Endodermal cell (in vitro differentiated cells): ENCODE results near the gene RAD9B. TPM values are rescaled to one million over a fixed set of nuclear protein-coding genes. Genes with fewer than 3 reads are reported as not detected.

Experiments used
- DNase-seq: peaks from one replicate; pipeline ENCODE4 v3.0.0-alpha.2; 2017
- H3K27ac ChIP-seq: 2 replicates; pipeline ENCODE4 v1.5.1; 2013; ENCODE audit warnings: mild to moderate bottlenecking, low read depth, low read length, moderate library complexity
- H3K27me3 ChIP-seq: 2 replicates; pipeline ENCODE4 v1.6.1; 2013; ENCODE audit warnings: mild to moderate bottlenecking, low read length, moderate library complexity; ENCODE audit not compliant: insufficient read depth, control insufficient read depth, poor library complexity, severe bottlenecking
- H3K36me3 ChIP-seq: 2 replicates; pipeline ENCODE4 v1.7.0; 2013; ENCODE audit warnings: mild to moderate bottlenecking, low read length, moderate library complexity; ENCODE audit not compliant: control insufficient read depth, insufficient read depth
- H3K4me1 ChIP-seq: one replicate; pipeline ENCODE4 v1.7.0; 2013; ENCODE audit warnings: low read length; ENCODE audit not compliant: control insufficient read depth, insufficient read depth
- H3K4me3 ChIP-seq: 2 replicates; pipeline ENCODE4 v1.5.1; 2013; ENCODE audit warnings: mild to moderate bottlenecking, low read length, moderate library complexity
- H3K9ac ChIP-seq: 2 replicates; pipeline ENCODE4 v1.6.1; 2013; ENCODE audit warnings: mild to moderate bottlenecking, low read length, moderate library complexity; ENCODE audit not compliant: poor library complexity, severe bottlenecking; ENCODE audit errors: extremely low read depth
- H3K9me3 ChIP-seq: 2 replicates; pipeline ENCODE4 v1.6.1; 2013; ENCODE audit warnings: mild to moderate bottlenecking, low read length, moderate library complexity; ENCODE audit not compliant: control insufficient read depth
- H3K27ac Mint-ChIP-seq: 2 replicates; pipeline ENCODE4 v1.8.0; 2020; ENCODE audit warnings: mixed read lengths
- H3K27me3 Mint-ChIP-seq: 2 replicates; pipeline ENCODE4 v1.8.0; 2021; ENCODE audit warnings: mild to moderate bottlenecking, mixed read lengths; ENCODE audit not compliant: insufficient read depth
- H3K36me3 Mint-ChIP-seq: 2 replicates; pipeline ENCODE4 v1.8.0; 2020; ENCODE audit warnings: low read depth, mixed read lengths
- H3K4me1 Mint-ChIP-seq: 2 replicates; pipeline ENCODE4 v1.8.0; 2020; ENCODE audit warnings: mixed read lengths
- H3K4me3 Mint-ChIP-seq: 2 replicates; pipeline ENCODE4 v1.8.0; 2020; ENCODE audit warnings: mild to moderate bottlenecking, moderate library complexity, mixed read lengths
- H3K9me3 Mint-ChIP-seq: 2 replicates; pipeline ENCODE4 v1.8.0; 2020; ENCODE audit warnings: mild to moderate bottlenecking, mixed read lengths
- WGBS, 2 experiments: methylation state at CpG; one replicate each; pipeline versions ENCODE4 v1.1.5 to v1.1.7; 2013; ENCODE audit warnings: missing lambda C conversion rate in 2 of 2, mixed read lengths in 1 of 2; ENCODE audit not compliant: insufficient coverage in 1 of 2, insufficient read length in 1 of 2; 5-methylcytosine and 5-hydroxymethylcytosine counted together
- total RNA-seq, 2 donors: library from RNA; stranded (reverse); fragmentation: NEBNext Ultra II Directional in 1 of 2; extraction: Animal tissue kit (Norgen Biotek cat#: 25700) in 1 of 2; gene quantifications; 2 replicates in 1 of 2; 3 replicates in 1 of 2; pipeline ENCODE4 v1.2.1, GENCODE V29; 2021
- TF ChIP-seq, protein P1 (sequence below): fragments of 200-600 bp; sonication (generic); conservative IDR thresholded peaks from 2 replicates; pipeline ENCODE4 v1.5.0; 2021; ENCODE audit warnings: antibody characterized with exemption, mild to moderate bottlenecking

The RAD9B gene
- total RNA-seq, 2 donors from 2014 or later, result 0.29 to 0.31 TPM

DNA sequence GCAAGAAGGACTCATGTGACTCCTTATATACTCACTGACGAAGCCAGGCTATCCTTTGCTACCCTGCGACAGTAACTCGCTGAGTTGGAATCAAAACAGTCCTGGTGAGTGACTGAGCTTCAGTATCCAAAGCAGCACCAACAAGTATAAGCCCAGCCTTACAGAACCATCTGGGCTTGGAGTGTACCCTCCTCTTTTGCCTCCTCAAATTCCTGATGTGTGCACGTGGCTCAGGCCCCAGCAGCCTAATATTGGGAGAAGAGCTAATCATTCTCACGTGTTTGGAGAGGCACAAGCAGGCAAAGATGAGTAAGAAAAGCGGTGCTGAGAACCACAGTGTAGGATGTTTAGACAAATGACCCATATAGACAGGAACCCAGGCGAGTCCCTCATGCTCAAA, 46.5 kb downstream of the RAD9B start:
- Mint-ChIP-seq H3K27ac (no peak overlapping the region), H3K36me3 (peaks cover 33% of the 10 kb centered on the region), H3K27me3 (no peaks in the 10 kb centered on the region), H3K9me3 (no peaks in the 10 kb centered on the region), H3K4me3 (no peak overlapping the region), H3K4me1 (peaks cover 8% of the 10 kb centered on the region)
- no peak for DNase-seq
- no peaks in the 10 kb centered on the region for H3K9me3 ChIP-seq
- no peak overlapping the region for H3K27ac ChIP-seq
- peaks cover 7% of the 10 kb centered on the region for H3K4me1 ChIP-seq
- WGBS, 2 experiments, result 90 to 100% methylated on average over 4 to 7 of the region's 7 CpGs
- peaks cover 20% of the 10 kb centered on the region for H3K36me3 ChIP-seq
- H3K4me3 ChIP-seq, result no peak overlapping the region
- no peaks in the 10 kb centered on the region for H3K27me3 ChIP-seq
- TF ChIP-seq, protein P1, sequence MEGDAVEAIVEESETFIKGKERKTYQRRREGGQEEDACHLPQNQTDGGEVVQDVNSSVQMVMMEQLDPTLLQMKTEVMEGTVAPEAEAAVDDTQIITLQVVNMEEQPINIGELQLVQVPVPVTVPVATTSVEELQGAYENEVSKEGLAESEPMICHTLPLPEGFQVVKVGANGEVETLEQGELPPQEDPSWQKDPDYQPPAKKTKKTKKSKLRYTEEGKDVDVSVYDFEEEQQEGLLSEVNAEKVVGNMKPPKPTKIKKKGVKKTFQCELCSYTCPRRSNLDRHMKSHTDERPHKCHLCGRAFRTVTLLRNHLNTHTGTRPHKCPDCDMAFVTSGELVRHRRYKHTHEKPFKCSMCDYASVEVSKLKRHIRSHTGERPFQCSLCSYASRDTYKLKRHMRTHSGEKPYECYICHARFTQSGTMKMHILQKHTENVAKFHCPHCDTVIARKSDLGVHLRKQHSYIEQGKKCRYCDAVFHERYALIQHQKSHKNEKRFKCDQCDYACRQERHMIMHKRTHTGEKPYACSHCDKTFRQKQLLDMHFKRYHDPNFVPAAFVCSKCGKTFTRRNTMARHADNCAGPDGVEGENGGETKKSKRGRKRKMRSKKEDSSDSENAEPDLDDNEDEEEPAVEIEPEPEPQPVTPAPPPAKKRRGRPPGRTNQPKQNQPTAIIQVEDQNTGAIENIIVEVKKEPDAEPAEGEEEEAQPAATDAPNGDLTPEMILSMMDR, result no peak
- no peak overlapping the region for H3K9ac ChIP-seq

DNA sequence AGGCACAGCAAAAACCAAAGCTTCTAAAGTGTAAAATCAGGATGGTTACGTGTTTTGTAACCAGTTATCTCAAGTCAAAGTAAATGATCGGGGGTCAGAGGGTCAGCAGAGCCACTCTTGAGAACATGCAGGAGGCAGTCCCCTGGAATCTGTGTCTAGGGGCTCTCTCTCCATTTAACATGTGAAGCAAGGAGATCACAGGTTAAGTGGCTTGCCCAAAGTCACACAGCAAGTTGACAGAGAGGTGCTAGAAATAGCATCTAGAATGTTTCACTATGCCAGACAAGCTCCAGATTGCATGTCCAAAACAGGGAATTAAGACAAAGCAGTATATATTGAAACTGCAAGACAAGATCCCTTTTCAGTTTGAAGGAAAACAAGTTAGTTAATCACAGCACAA, 47.6 kb downstream of the RAD9B start:
- Mint-ChIP-seq H3K4me3 (no peak overlapping the region), H3K4me1 (peaks cover 8% of the 10 kb centered on the region), H3K36me3 (peaks cover 29% of the 10 kb centered on the region), H3K9me3 (no peaks in the 10 kb centered on the region), H3K27me3 (no peaks in the 10 kb centered on the region), H3K27ac (no peak overlapping the region)
- peaks cover 7% of the 10 kb centered on the region for H3K4me1 ChIP-seq
- DNase-seq, result no peak
- TF ChIP-seq, protein P1, result no peak
- H3K9ac ChIP-seq, result no peak overlapping the region
- no peaks in the 10 kb centered on the region for H3K27me3 ChIP-seq
- no peak overlapping the region for H3K4me3 ChIP-seq
- no peaks in the 10 kb centered on the region for H3K9me3 ChIP-seq
- H3K27ac ChIP-seq, result no peak overlapping the region
- WGBS, 2 experiments, result 93 to 95% methylated on average over 2 of the region's 2 CpGs
- peaks cover 20% of the 10 kb centered on the region for H3K36me3 ChIP-seq

DNA sequence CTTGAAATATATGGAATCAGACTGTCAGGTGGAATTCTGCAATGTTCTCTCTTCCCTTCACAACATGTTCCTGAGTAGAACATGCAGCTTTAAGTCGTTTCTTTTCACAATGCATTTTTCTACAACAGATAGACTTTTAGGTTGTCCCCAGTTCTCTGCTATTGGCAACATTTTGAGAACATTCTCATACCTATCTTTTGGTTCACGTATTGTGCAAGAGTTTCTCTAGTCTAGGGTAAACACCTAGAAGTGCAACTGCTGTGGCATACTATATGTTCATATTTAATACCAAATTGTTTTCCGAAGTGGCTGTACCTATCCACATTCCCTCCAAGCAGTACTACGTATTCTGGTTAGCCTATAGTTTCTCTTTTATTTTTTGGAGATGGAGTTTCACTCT, 48.9 kb downstream of the RAD9B start:
- Histone ChIP-seq H3K9ac (no peak overlapping the region), H3K4me1 (peaks cover 7% of the 10 kb centered on the region), H3K4me3 (no peak overlapping the region), H3K9me3 (no peaks in the 10 kb centered on the region), H3K36me3 (peaks cover 15% of the 10 kb centered on the region), H3K27ac (no peak overlapping the region), H3K27me3 (no peaks in the 10 kb centered on the region)
- Mint-ChIP-seq H3K9me3 (no peaks in the 10 kb centered on the region), H3K4me3 (no peak overlapping the region), H3K27me3 (no peaks in the 10 kb centered on the region), H3K36me3 (peaks cover 22% of the 10 kb centered on the region), H3K27ac (no peak overlapping the region), H3K4me1 (peaks cover 8% of the 10 kb centered on the region)
- TF ChIP-seq, protein P1, result no peak
- 56 to 95% methylated on average over 3 to 4 of the region's 4 CpGs for WGBS, 2 experiments
- DNase-seq, result no peak

Other genes starting within 250 kb of the RAD9B start
- gene ATP2A2, start 221.1 kb upstream of the RAD9B start, total RNA-seq, result 100 to 1,000 TPM; 151 to 235 TPM
- 100 to 1,000 TPM in 1 of 2 donors, 10 to 100 TPM in 1; 86.0 to 100 TPM for gene ANAPC7, start 98.6 kb upstream of the RAD9B start, total RNA-seq
- gene ARPC3, start 52.0 kb upstream of the RAD9B start, total RNA-seq, result 100 to 1,000 TPM; 218 to 227 TPM
- gene GPN3, start 34.1 kb upstream of the RAD9B start, total RNA-seq, result 10 to 100 TPM; 40.8 to 50.7 TPM
- gene FAM216A, start 33.5 kb upstream of the RAD9B start, total RNA-seq, result 1 to 10 TPM; 5.5 to 7.2 TPM
- 10 to 100 TPM; 87.7 to 89.4 TPM for gene VPS29, start 220 bp upstream of the RAD9B start, total RNA-seq
- gene PPTC7, start 81.0 kb downstream of the RAD9B start, total RNA-seq, result 10 to 100 TPM; 15.2 TPM
- gene TCTN1, start 111.8 kb downstream of the RAD9B start, total RNA-seq, result 10 to 100 TPM; 29.5 to 44.9 TPM
- 1 to 10 TPM; 8.8 to 9.5 TPM for gene HVCN1, start 186.8 kb downstream of the RAD9B start, total RNA-seq
- gene PPP1CC, start 240.6 kb downstream of the RAD9B start, total RNA-seq, result 100 to 1,000 TPM; 179 to 201 TPM